Gastrocnemius medialis (tissue), 4 donors: ENCODE data around the gene BMPR1A. TPM values are rescaled to one million over a fixed set of nuclear protein-coding genes. Genes with fewer than 3 reads are reported as not detected.

Experiments used
- ATAC-seq, 2 donors: fragments of 150-250 bp; one replicate each; pipeline ENCODE4 v1.9.1; 2016
- DNase-seq, 2 donors: peaks; one replicate each; pipeline ENCODE4 v3.0.0-alpha.2; 2019
- H3K27ac ChIP-seq, 4 donors: fragments of 200-600 bp; sonication (generic); 1 replicate in 1 of 4; 2 replicates in 3 of 4; pipeline ENCODE4 v1.5.1; 2016 to 2018; ENCODE audit warnings: mild to moderate bottlenecking in 2 of 4, moderate library complexity in 1 of 4
- H3K27me3 ChIP-seq, 3 donors: fragments of 200-600 bp; sonication (generic) in 2 of 3; 1 replicate in 1 of 3; 2 replicates in 2 of 3; pipeline versions ENCODE4 v1.5.1 to v1.6.0; 2016 to 2019; ENCODE audit warnings: mild to moderate bottlenecking in 1 of 3, moderate library complexity in 1 of 3
- H3K36me3 ChIP-seq, 2 donors: fragments of 200-600 bp; sonication (generic) in 1 of 2; one replicate each; pipeline ENCODE4 v1.5.1; 2017 to 2018
- H3K4me1 ChIP-seq, 2 donors: fragments of 200-600 bp; sonication (generic) in 1 of 2; one replicate each; pipeline ENCODE4 v1.5.1; 2016 to 2017; ENCODE audit warnings: mild to moderate bottlenecking in 2 of 2
- H3K4me3 ChIP-seq, 4 donors: fragments of 200-600 bp; sonication (generic) in 3 of 4; 1 replicate in 1 of 4; 2 replicates in 3 of 4; pipeline ENCODE4 v1.5.1; 2016 to 2019; ENCODE audit warnings: mild to moderate bottlenecking in 2 of 4
- H3K9me3 ChIP-seq, 3 donors: fragments of 200-600 bp; sonication (generic) in 2 of 3; 1 replicate in 1 of 3; 2 replicates in 2 of 3; pipeline ENCODE4 v1.5.1; 2016 to 2019
- CTCF ChIP-seq, 5 experiments: fragments of 450-650 bp in 3 of 5; fragments of 200-600 bp in 2 of 5; sonication (generic) in 2 of 5; IDR thresholded peaks in 4 of 5; conservative IDR thresholded peaks in 1 of 5; 1 replicate in 4 of 5; 2 replicates in 1 of 5; pipeline ENCODE4 v1.5.1; 2016 to 2019; ENCODE audit warnings: antibody characterized with exemption in 5 of 5, mild to moderate bottlenecking in 3 of 5, moderate library complexity in 3 of 5
- POLR2A ChIP-seq, 2 donors: fragments of 450-650 bp; IDR thresholded peaks; one replicate each; pipeline ENCODE4 v1.6.1; 2017; ENCODE audit warnings: antibody characterized with exemption in 2 of 2, mild to moderate bottlenecking in 2 of 2, moderate library complexity in 2 of 2
- in situ Hi-C, 4 donors: fragments of 200-750 bp; cut with MboI; loops; one replicate each; pipeline versions ENCODE4 v1.15.0 to v1.8.0; 2017; ENCODE audit warnings: low sequenced_read_pairs in 4 of 4
- intact Hi-C: fragments of 100-400 bp; cut with DNase I; formaldehyde crosslinking; loops from one replicate; pipeline ENCODE4 v1.15.1; 2023; ENCODE audit warnings: low total_unique reads
- total RNA-seq, 4 donors: library from RNA; depleted of rRNA; stranded (reverse); fragments of >200 nt; gene quantifications; one replicate each; pipeline versions ENCODE4 v1.1.0 to v1.2.3, GENCODE V29; 2016

The BMPR1A gene
- total RNA-seq, 4 donors from 2014 or later, result 16.4 to 22.7 (median 18.0) TPM

GRCh38 chr10:86904600-86904999 lies 148.2 kb downstream of the BMPR1A start:
- H3K36me3 ChIP-seq, result peaks cover 0 to 4% of the 10 kb centered on the region in 2 donors
- TF ChIP-seq POLR2A (IDR thresholded peaks at IDR 0.05) (no peak), CTCF (IDR thresholded peaks at IDR 0.05 in 4 of 5, conservative IDR thresholded peaks at IDR 0.05 in 1 of 5) (no peak)
- ATAC-seq, result no peak
- no peaks in the 10 kb centered on the region for H3K27me3 ChIP-seq
- DNase-seq, result no peak
- H3K4me3 ChIP-seq, result no peak overlapping the region
- intact Hi-C loops, result loop anchor here (5.0 kb wide), 1 partner anchor 262 kb away; no protein-coding TSS in a partner anchor
- in situ Hi-C loops, result loop anchor here in 1 of 4 donors (5.0 kb wide), 1 partner anchor 207 kb away; no protein-coding TSS in a partner anchor
- H3K27ac ChIP-seq, result no peak overlapping the region
- peaks cover 11 to 18% of the 10 kb centered on the region in 2 donors for H3K4me1 ChIP-seq
- H3K9me3 ChIP-seq, result no peaks in the 10 kb centered on the region

- H3K4me1 ChIP-seq, result peaks cover 4 to 12% of the 10 kb centered on the region in 2 donors
- TF ChIP-seq CTCF (IDR thresholded peaks at IDR 0.05 in 4 of 5, conservative IDR thresholded peaks at IDR 0.05 in 1 of 5), result no peak
- H3K36me3 ChIP-seq, result peaks cover 0 to 4% of the 10 kb centered on the region in 2 donors
- no peak for ATAC-seq
- in situ Hi-C loops (no loop called here), intact Hi-C loops (no loop called here)
- H3K27me3 ChIP-seq, result no peaks in the 10 kb centered on the region
- no peak for DNase-seq
- H3K4me3 ChIP-seq, result no peak overlapping the region
- no peaks in the 10 kb centered on the region for H3K9me3 ChIP-seq
- H3K27ac ChIP-seq, result no peak overlapping the region
Observed at GRCh38 chr10:86905429-86905828, 149.0 kb downstream of the BMPR1A start.

- Histone ChIP-seq H3K4me3 (no peak overlapping the region), H3K27ac (no peak overlapping the region)
- no peak for ATAC-seq
Observed at GRCh38 chr10:86914734-86915133, 158.3 kb downstream of the BMPR1A start.

GRCh38 chr10:86918022-86918471 lies 161.6 kb downstream of the BMPR1A start:
- Histone ChIP-seq H3K27me3 (no peaks in the 10 kb centered on the region), H3K36me3 (peaks cover 0 to 31% of the 10 kb centered on the region in 2 donors), H3K4me1 (peaks cover 3 to 4% of the 10 kb centered on the region in 2 donors), H3K27ac (peak overlapping the region; percentile 36 to 71 (median 56)), H3K4me3 (no peak overlapping the region), H3K9me3 (no peaks in the 10 kb centered on the region)
- in situ Hi-C loops (no loop called here), intact Hi-C loops (no loop called here)
- DNase-seq, result no peak
- peak; percentile 61 to 77 for ATAC-seq
- TF ChIP-seq CTCF (IDR thresholded peaks at IDR 0.05 in 4 of 5, conservative IDR thresholded peaks at IDR 0.05 in 1 of 5) (no peak), POLR2A (IDR thresholded peaks at IDR 0.05) (no peak)

More at GRCh38 chr10:86914734-86915133, 158.3 kb downstream of the BMPR1A start:
- DNase-seq, result no peak
- Histone ChIP-seq H3K36me3 (peaks cover 0 to 16% of the 10 kb centered on the region in 2 donors), H3K4me1 (peaks cover 3 to 4% of the 10 kb centered on the region in 2 donors), H3K27me3 (no peaks in the 10 kb centered on the region), H3K9me3 (no peaks in the 10 kb centered on the region)
- intact Hi-C loops, result no loop called here
- in situ Hi-C loops, result no loop called here
- TF ChIP-seq CTCF (IDR thresholded peaks at IDR 0.05 in 4 of 5, conservative IDR thresholded peaks at IDR 0.05 in 1 of 5) (no peak), POLR2A (IDR thresholded peaks at IDR 0.05) (no peak)

- ATAC-seq, result no peak
- peaks cover 3 to 4% of the 10 kb centered on the region in 2 donors for H3K4me1 ChIP-seq
- no peak overlapping the region for H3K27ac ChIP-seq
- H3K4me3 ChIP-seq, result no peak overlapping the region
- no peaks in the 10 kb centered on the region for H3K27me3 ChIP-seq
- no peak for TF ChIP-seq POLR2A (IDR thresholded peaks at IDR 0.05)
- TF ChIP-seq CTCF (IDR thresholded peaks at IDR 0.05 in 4 of 5, conservative IDR thresholded peaks at IDR 0.05 in 1 of 5), result no peak
- no peak for DNase-seq
- no peaks in the 10 kb centered on the region for H3K9me3 ChIP-seq
- H3K36me3 ChIP-seq, result peaks cover 0 to 31% of the 10 kb centered on the region in 2 donors
- in situ Hi-C loops (no loop called here), intact Hi-C loops (no loop called here)
Observed at GRCh38 chr10:86922553-86922961, 166.1 kb downstream of the BMPR1A start.
